OCI-LY7 (cell line): ENCODE measurements around the gene COQ5.

Experiments
- CTCF ChIP-seq: fragments of 200-600 bp; sonication (generic); conservative IDR thresholded peaks from 2 replicates; pipeline ENCODE4 v1.5.1; 2014; ENCODE audit warnings: mild to moderate bottlenecking, antibody characterized with exemption, low read length, moderate library complexity, mixed read lengths
- EZH2phosphoT487 ChIP-seq: fragments of 200-600 bp; sonication (generic); IDR thresholded peaks from 2 replicates; pipeline ENCODE4 v1.6.1; 2018; ENCODE audit warnings: low read depth, borderline replicate concordance, mild to moderate bottlenecking, mixed run types, antibody characterized with exemption, low read length, moderate library complexity, mixed read lengths

- TF ChIP-seq CTCF (no peak), EZH2phosphoT487 (no peak)
Measured at GRCh38 chr12:120508537-120508936, 20.4 kb downstream of the COQ5 start.
